ENCODE data around the gene RAB6D.
"Not testable (repeated sequence)": the region's sequence is repeated elsewhere in the genome, so short reads cannot be mapped to it uniquely, and the experiment has no call there.

The RAB6D gene

DNA sequence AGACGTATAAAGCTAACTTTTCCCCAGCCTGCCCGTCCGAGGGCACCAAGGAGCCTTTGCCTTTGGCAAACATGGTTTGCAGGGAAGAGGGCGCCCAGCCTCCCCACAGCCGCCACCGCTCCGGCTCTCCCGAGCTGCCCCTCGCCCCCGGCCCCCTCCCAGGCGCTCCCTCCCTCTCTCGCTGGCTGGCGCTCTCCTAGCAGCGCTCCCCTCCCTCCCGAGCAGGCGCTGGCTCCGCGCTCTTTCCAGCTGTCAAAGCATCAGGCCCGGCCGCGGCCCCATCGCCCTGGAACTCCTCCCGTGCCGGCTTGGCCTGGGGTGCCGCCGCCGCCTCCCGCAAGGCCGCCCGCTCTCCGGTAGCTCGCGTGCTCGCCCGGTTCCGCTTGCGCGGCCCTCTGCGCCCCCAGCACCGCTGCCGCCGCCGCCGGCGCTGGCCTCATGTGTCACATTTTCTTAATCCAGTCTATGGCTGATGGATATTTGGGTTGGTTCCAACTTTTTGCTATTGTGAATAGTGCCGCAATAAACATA, 10.7 kb downstream of the RAB6D start:
- not testable (repeated sequence) for H3K4me1 ChIP-seq (ENCODE audit: control insufficient read depth, insufficient read depth, low read length); H3K36me3 ChIP-seq (ENCODE audit: control insufficient read depth, insufficient read depth, low read length); H3K27me3 ChIP-seq (ENCODE audit: control insufficient read depth, insufficient read depth, low read length); H3K27ac ChIP-seq (ENCODE audit: low read depth, low read length); H3K9ac ChIP-seq (ENCODE audit: low read length); H3K4me3 ChIP-seq (ENCODE audit: low read length)

DNA sequence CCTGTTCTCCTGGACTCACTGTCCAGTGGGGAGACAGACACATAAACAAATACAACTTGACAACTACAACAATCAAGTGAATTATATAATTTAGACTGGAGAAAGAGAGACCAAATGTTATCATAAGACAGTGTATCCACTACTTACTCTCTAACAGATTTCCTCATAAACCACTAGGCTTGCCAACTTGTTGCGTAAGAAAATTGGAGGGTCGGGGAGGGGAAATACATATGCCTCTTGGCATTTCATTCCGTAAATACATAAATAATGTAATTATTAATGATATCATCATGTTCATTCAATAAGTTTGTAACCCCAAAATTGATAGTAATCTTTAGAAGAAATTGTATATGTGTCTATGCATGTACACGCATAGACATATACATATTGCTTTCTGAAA, 14.9 kb downstream of the RAB6D start:
- Histone ChIP-seq H3K27ac (ENCODE audit: low read depth, low read length) (no peak overlapping the region), H3K9ac (ENCODE audit: low read length) (no peak overlapping the region), H3K36me3 (ENCODE audit: control insufficient read depth, insufficient read depth, low read length) (no peaks in the 10 kb centered on the region), H3K4me3 (ENCODE audit: low read length) (no peak overlapping the region), H3K27me3 (ENCODE audit: control insufficient read depth, insufficient read depth, low read length) (no peaks in the 10 kb centered on the region), H3K4me1 (ENCODE audit: control insufficient read depth, insufficient read depth, low read length) (no peaks in the 10 kb centered on the region)

DNA sequence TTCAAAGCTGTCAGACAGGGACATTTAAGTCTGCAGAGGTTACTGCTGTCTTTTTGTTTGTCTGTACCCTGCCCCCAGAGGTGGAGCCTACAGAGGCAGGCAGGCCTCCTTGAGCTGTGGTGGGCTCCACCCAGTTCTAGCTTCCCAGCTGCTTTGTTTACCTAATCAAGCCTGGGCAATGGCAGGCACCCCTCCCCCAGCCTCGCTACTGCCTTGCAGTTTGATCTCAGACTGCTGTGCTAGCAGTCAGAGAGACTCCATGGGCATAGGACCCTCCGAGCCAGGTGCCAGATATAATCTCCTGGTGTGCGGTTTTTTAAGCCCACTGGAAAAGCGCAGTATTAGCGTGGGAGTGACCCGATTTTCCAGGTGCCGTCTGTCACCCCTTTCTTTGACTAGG, 16.9 kb downstream of the RAB6D start:
- H3K27ac ChIP-seq (ENCODE audit: low read depth, low read length); H3K9ac ChIP-seq (ENCODE audit: low read length); H3K4me3 ChIP-seq (ENCODE audit: low read length); H3K4me1 ChIP-seq (ENCODE audit: control insufficient read depth, insufficient read depth, low read length); H3K36me3 ChIP-seq (ENCODE audit: control insufficient read depth, insufficient read depth, low read length); H3K27me3 ChIP-seq (ENCODE audit: control insufficient read depth, insufficient read depth, low read length): not testable (repeated sequence)

DNA sequence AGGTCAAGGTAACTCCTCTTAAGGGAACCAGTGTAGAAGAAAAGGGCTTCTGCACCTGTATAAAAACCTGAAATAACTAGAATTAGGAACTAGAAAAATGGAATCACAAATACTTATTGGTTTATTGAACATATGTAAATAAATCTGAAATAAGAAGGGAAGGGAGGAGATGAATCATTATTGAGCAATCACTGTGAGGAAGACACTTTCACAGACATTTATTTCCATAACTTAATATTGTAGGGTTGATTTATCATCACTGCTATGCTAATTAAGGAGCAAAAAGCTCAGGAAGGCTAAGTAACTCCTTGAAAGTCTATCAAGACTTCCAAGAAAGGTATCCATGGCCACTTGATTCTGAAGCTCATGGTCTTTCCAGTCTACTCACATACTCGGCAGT, 24.7 kb downstream of the RAB6D start:
- H3K36me3 ChIP-seq (ENCODE audit: control insufficient read depth, insufficient read depth, low read length); H3K27ac ChIP-seq (ENCODE audit: low read depth, low read length); H3K4me3 ChIP-seq (ENCODE audit: low read length); H3K4me1 ChIP-seq (ENCODE audit: control insufficient read depth, insufficient read depth, low read length); H3K9ac ChIP-seq (ENCODE audit: low read length); H3K27me3 ChIP-seq (ENCODE audit: control insufficient read depth, insufficient read depth, low read length): not testable (repeated sequence)

DNA sequence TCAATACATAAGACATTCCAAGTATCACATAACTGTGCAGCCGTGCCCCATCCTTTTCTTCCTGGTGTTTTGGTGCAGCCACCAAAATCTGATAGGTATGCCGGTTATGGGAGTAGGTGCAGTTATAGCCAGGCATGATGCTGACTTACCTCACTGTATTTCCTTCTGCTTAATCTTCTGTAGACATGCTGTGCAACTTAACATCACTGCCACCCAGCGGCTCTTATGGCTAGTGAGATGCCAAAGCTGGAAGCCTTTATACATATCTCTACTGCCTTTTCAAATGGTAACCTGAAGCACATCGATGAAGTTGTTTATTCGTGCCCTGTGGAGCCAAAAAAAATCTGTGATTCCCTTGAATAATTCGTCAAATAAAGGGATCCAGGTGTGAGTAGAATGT, 28.6 kb downstream of the RAB6D start:
- not testable (repeated sequence) for H3K36me3 ChIP-seq (ENCODE audit: control insufficient read depth, insufficient read depth, low read length); H3K4me1 ChIP-seq (ENCODE audit: control insufficient read depth, insufficient read depth, low read length); H3K27me3 ChIP-seq (ENCODE audit: control insufficient read depth, insufficient read depth, low read length); H3K9ac ChIP-seq (ENCODE audit: low read length); H3K4me3 ChIP-seq (ENCODE audit: low read length); H3K27ac ChIP-seq (ENCODE audit: low read depth, low read length)

DNA sequence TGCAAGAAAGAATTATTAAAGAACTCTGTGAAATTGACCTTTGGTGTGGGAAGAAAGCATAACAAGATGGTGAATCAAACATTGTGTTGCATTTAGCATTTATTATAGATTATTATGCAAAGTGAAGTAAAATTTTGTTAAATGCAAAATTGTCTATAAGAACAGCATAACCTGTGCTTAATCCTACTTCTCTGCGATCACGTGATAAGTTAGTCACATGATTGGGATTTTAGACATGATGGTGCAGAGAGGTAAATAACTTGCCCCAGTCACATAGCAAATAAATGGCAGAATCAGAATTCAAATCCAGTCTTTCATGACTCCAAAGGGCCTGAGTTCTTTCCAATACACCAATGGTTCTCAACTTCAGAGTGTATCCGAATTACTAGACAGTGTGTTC, 31.3 kb downstream of the RAB6D start:
- not testable (repeated sequence) for H3K36me3 ChIP-seq (ENCODE audit: control insufficient read depth, insufficient read depth, low read length); H3K4me1 ChIP-seq (ENCODE audit: control insufficient read depth, insufficient read depth, low read length); H3K27ac ChIP-seq (ENCODE audit: low read depth, low read length); H3K9ac ChIP-seq (ENCODE audit: low read length); H3K27me3 ChIP-seq (ENCODE audit: control insufficient read depth, insufficient read depth, low read length); H3K4me3 ChIP-seq (ENCODE audit: low read length)

DNA sequence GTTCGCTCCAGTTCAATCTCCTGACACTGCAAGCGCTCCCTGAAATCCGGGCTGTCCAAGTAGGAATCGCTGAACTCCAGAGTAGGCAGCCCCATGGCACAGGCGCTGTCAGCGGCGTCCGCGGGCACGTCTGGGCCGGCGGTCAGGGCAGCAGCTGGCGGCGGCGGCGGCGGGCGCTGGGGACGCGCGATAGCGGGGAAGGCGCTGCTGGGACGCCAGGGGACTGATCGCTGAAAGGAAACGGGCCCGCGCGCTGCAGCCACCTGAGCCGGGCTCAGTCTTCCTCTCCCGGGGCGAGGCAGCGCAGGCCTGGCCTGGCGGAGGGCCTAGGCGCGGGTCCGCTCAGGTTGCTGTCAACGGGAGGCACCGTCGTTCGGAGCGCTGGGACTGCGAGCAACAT, 33.0 kb downstream of the RAB6D start:
- not testable (repeated sequence) for H3K4me3 ChIP-seq (ENCODE audit: low read length); H3K27ac ChIP-seq (ENCODE audit: low read depth, low read length)

DNA sequence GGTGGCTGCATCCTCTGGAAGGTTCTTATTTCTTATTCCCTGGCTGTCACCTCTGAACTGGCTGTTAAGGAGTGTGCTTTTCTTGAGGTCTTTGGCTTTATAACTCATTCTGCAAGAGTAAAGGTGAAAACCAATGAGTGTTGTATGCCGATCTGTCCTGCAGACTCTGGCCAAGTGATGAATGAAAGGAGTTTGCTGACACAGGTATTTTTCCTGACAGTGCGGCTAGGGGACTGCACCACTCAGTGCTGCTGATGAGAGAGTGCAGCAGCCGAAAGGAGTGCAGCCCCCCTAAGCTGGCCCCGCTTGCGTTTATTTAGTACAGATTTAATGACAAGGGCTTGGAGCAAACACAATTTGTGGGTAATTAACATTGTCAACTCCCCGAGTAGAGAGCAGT, 41.8 kb downstream of the RAB6D start:
- Histone ChIP-seq H3K4me1 (ENCODE audit: control insufficient read depth, insufficient read depth, low read length) (no peaks in the 10 kb centered on the region), H3K36me3 (ENCODE audit: control insufficient read depth, insufficient read depth, low read length) (no peaks in the 10 kb centered on the region), H3K4me3 (ENCODE audit: low read length) (no peak overlapping the region), H3K27me3 (ENCODE audit: control insufficient read depth, insufficient read depth, low read length) (no peaks in the 10 kb centered on the region), H3K9ac (ENCODE audit: low read length) (no peak overlapping the region), H3K27ac (ENCODE audit: low read depth, low read length) (no peak overlapping the region)

More for the DNA sequence above, 33.0 kb downstream of the RAB6D start:
- not testable (repeated sequence) for H3K9ac ChIP-seq (ENCODE audit: low read length); H3K27me3 ChIP-seq (ENCODE audit: control insufficient read depth, insufficient read depth, low read length); H3K4me1 ChIP-seq (ENCODE audit: control insufficient read depth, insufficient read depth, low read length); H3K36me3 ChIP-seq (ENCODE audit: control insufficient read depth, insufficient read depth, low read length)

DNA sequence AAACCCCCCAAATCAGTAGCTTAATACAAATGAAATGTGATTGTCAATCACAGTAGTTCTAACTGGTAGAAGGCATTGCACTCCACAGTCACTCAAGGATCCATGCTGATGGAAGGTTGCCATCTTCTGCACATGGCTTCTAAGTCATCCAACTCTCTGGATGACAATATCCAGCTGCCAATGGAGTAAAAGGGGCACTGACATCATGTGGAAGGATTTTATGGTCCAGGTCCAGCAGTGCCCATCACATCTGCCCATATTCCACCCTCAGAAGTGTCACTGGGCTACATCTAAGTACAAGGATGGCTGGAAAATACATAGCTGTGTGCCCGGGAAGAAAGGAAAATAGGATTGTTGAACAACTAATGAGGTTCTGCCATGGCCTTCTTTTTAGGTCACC, 42.6 kb downstream of the RAB6D start:
- not testable (repeated sequence) for H3K27me3 ChIP-seq (ENCODE audit: control insufficient read depth, insufficient read depth, low read length); H3K36me3 ChIP-seq (ENCODE audit: control insufficient read depth, insufficient read depth, low read length); H3K27ac ChIP-seq (ENCODE audit: low read depth, low read length); H3K4me3 ChIP-seq (ENCODE audit: low read length); H3K4me1 ChIP-seq (ENCODE audit: control insufficient read depth, insufficient read depth, low read length); H3K9ac ChIP-seq (ENCODE audit: low read length)

DNA sequence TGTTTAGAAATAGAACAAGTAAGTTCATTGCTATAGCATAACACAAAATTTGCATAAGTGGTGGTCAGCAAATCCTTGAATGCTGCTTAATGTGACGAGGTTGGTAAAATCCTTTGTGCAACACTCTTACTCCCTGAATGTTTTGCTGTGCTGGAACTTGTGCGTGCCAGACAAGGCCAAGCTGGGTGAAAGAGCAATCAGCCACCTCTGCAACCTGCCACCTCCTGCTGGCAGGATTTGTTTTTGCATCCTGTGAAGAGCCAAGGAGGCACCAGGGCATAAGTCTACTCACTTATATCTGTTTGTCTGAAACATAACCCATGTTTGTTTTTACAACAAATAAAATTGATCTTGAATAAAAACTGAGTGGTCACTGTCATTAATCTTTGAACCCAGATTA, 53.0 kb downstream of the RAB6D start:
- H3K9ac ChIP-seq (ENCODE audit: low read length); H3K4me1 ChIP-seq (ENCODE audit: control insufficient read depth, insufficient read depth, low read length); H3K4me3 ChIP-seq (ENCODE audit: low read length); H3K36me3 ChIP-seq (ENCODE audit: control insufficient read depth, insufficient read depth, low read length); H3K27ac ChIP-seq (ENCODE audit: low read depth, low read length); H3K27me3 ChIP-seq (ENCODE audit: control insufficient read depth, insufficient read depth, low read length): not testable (repeated sequence)

Measured in rectal smooth muscle tissue (tissue), 1 donor.